MM.1S (cell line): ENCODE measurements around the gene SEC61B.
A peak's percentile ranks its signal among the peaks of the same experiment; 100 is the strongest.
"Not testable (repeated sequence)": the region's sequence is repeated elsewhere in the genome, so short reads cannot be mapped to it uniquely, and the experiment has no call there.

Experiments
- DNase-seq: peaks from one replicate; pipeline ENCODE4 v3.0.0-alpha.2; 2015
- H2AFZ ChIP-seq: fragments of 300-600 bp; sonication (generic); 2 replicates; pipeline ENCODE4 v1.6.0; 2016; ENCODE audit warnings: antibody characterized with exemption, low read length
- H3F3A ChIP-seq: fragments of 300-600 bp; sonication (generic); 2 replicates; pipeline ENCODE4 v1.6.1; 2016; ENCODE audit warnings: mild to moderate bottlenecking, antibody characterized with exemption, low read length, moderate library complexity, mixed read lengths; ENCODE audit not compliant: insufficient read depth
- H3K27ac ChIP-seq: fragments of 300-600 bp; sonication (generic); 2 replicates; pipeline ENCODE4 v1.5.1; 2016; ENCODE audit warnings: mild to moderate bottlenecking, low read length
- H3K27me3 ChIP-seq: fragments of 300-600 bp; sonication (generic); replicated peaks from 2 replicates; pipeline ENCODE4 v1.6.0; 2016; ENCODE audit warnings: low read length; ENCODE audit not compliant: insufficient read depth
- H3K36me3 ChIP-seq: fragments of 300-600 bp; sonication (generic); replicated peaks from 2 replicates; pipeline ENCODE4 v1.6.1; 2016; ENCODE audit warnings: mild to moderate bottlenecking, low read length, mixed read lengths; ENCODE audit not compliant: insufficient read depth
- H3K4me1 ChIP-seq: fragments of 300-600 bp; sonication (generic); 2 replicates; pipeline ENCODE4 v1.6.1; 2016; ENCODE audit warnings: low read length, mixed read lengths
- H3K4me2 ChIP-seq: fragments of 300-600 bp; sonication (generic); 2 replicates; pipeline ENCODE4 v1.6.0; 2016; ENCODE audit warnings: low read depth, low read length
- H3K4me3 ChIP-seq: fragments of 300-600 bp; sonication (generic); 2 replicates; pipeline ENCODE4 v1.5.1; 2016; ENCODE audit warnings: low read length, mixed read lengths
- H3K79me2 ChIP-seq: fragments of 300-600 bp; sonication (generic); 2 replicates; pipeline ENCODE4 v1.6.1; 2016; ENCODE audit warnings: mixed run types, low read length, mixed read lengths
- H3K9ac ChIP-seq: fragments of 300-600 bp; sonication (generic); 2 replicates; pipeline ENCODE4 v1.6.1; 2016; ENCODE audit warnings: low read length, mixed read lengths
- H3K9me2 ChIP-seq: fragments of 300-600 bp; sonication (generic); replicated peaks from 2 replicates; pipeline ENCODE4 v1.6.1; 2016; ENCODE audit warnings: mild to moderate bottlenecking, low read length, mixed read lengths; ENCODE audit not compliant: insufficient read depth
- H3K9me3 ChIP-seq: fragments of 300-600 bp; sonication (generic); replicated peaks from 2 replicates; pipeline ENCODE4 v1.6.1; 2016; ENCODE audit warnings: mild to moderate bottlenecking, low read length, mixed read lengths; ENCODE audit not compliant: insufficient read depth
- H4K20me1 ChIP-seq: fragments of 300-600 bp; sonication (generic); 2 replicates; pipeline ENCODE4 v1.6.1; 2016; ENCODE audit warnings: mild to moderate bottlenecking, low read length, moderate library complexity, mixed read lengths; ENCODE audit not compliant: insufficient read depth
- CTCF ChIP-seq: fragments of 300-600 bp; sonication (generic); IDR thresholded peaks from 2 replicates; pipeline ENCODE4 v1.5.1; 2016; ENCODE audit warnings: antibody characterized with exemption, low read length, mixed read lengths
- EZH2 ChIP-seq: fragments of 300-600 bp; sonication (generic); optimal IDR thresholded peaks from 2 replicates; pipeline ENCODE3; 2017; ENCODE audit warnings: low read depth, mild to moderate bottlenecking, antibody characterized with exemption, low read length, mixed read lengths
- EZH2phosphoT487 ChIP-seq: fragments of 300-600 bp; sonication (generic); IDR thresholded peaks from 2 replicates; pipeline ENCODE4 v1.6.1; 2018; ENCODE audit warnings: antibody characterized with exemption, low read length

SEC61B gene

DNA sequence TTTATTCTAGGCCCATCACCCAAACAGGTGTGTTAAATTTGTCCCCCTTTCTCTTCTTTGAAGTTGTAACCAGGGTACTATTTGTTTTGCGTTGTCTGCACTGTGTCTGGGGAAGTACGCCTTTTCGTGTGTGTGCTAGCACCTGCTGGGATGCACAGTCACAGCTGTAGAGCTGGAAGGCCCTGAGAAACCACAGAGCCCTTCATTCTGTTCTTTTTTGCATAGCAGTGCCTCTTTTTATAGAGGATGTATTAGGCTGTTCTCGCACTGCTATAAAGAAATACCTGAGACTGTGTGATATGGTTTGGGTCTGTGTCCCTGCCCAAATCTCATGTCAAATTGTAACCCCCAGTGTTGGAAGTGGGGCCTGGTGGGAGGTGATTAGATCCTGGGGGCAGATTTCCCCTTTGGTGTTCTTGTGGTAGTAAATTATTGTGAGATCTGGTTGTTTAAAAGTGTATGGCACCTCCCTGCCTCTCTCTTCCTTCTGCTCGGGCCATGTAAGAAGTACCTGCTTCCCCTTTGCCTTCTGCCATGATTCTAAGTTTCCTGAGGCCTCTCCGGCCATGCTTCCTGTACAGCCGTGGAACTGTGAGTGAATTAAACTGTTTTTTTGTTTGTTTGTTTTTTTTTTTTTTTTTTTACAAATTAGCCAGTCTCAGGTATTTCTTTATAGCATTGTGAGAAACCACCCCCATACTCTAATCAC, 14.0 kb downstream of the SEC61B start:
- peak; percentile 88 for DNase-seq
- peak overlapping the region; percentile 94 for H3K27ac ChIP-seq
- no peaks in the 10 kb centered on the region for H3K9me3 ChIP-seq
- H3K4me3 ChIP-seq: no peak overlapping the region
- peak overlapping the region; percentile 61 for H3K9ac ChIP-seq
- 0 out of 2 replicates have a peak, but pooled peaks cover 8% of the 10 kb centered on the region for H3K79me2 ChIP-seq
- TF ChIP-seq CTCF (no peak), EZH2 (no peak), EZH2phosphoT487 (no peak)
- H3F3A ChIP-seq: peaks cover 28% of the 10 kb centered on the region
- H3K27me3 ChIP-seq: no peaks in the 10 kb centered on the region
- no peaks in the 10 kb centered on the region; the same call in 1 of the 2 replicates for H3K36me3 ChIP-seq
- no peak overlapping the region for H2AFZ ChIP-seq
- H3K4me2 ChIP-seq: peak overlapping the region; percentile 52; the same call in 1 of the 2 replicates
- no peaks in the 10 kb centered on the region for H3K9me2 ChIP-seq
- peaks cover 36% of the 10 kb centered on the region for H3K4me1 ChIP-seq
- no peaks in the 10 kb centered on the region for H4K20me1 ChIP-seq

DNA sequence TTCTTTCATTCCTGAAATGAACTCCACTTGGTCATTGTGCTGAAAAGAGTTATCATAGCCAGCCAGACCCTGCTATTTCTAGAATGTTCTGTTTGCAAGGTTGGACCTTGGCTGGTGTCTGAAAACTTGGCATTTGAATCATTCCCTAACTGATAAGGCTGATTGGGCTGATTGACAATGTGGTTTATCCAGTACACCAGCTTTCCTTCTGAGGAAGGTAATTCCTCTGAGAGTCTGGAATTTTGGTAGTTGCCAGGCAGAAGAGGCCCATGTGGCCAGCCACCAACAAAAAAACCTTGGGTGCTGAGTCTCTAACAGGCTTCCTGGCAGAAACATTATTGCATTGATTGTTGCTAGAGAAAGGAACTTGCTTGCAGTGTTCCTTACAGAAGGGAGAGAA, 15.3 kb downstream of the SEC61B start:
- Histone ChIP-seq H3K9ac (no peak overlapping the region), H3K4me1 (peaks cover 36% of the 10 kb centered on the region), H3K4me2 (peak overlapping the region; percentile 52), H3K4me3 (no peak overlapping the region), H3K27ac (peak overlapping the region; percentile 94), H3K79me2 (0 out of 2 replicates have a peak, but pooled peaks cover 8% of the 10 kb centered on the region), H3K9me3 (no peaks in the 10 kb centered on the region), H4K20me1 (no peaks in the 10 kb centered on the region), H3K27me3 (no peaks in the 10 kb centered on the region), H3F3A (peaks cover 28% of the 10 kb centered on the region), H3K9me2 (no peaks in the 10 kb centered on the region), H3K36me3 (no peaks in the 10 kb centered on the region), H2AFZ (no peak overlapping the region)
- no peak for DNase-seq
- TF ChIP-seq EZH2phosphoT487: no peak
- no peak for TF ChIP-seq CTCF
- TF ChIP-seq EZH2: no peak

DNA sequence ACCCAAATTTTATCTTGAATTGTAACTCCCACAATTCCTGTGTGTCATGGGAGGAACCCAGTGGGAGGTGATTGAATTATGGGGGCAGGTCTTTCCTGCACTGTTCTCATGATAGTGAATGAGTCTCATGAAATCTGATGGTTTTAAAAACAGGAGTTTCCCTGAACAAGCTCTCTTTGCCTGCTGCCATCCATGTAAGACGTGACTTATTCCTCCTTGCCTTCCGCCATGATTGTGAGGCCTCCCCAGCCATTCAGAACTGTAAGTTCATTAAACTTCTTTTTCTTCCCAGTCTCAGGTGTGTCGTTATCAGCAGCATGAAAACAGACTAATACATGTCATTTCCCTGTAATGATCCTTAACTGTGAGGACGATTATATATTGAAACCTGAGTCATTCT, 15.8 kb downstream of the SEC61B start:
- not testable (repeated sequence) for H3K9ac ChIP-seq, H3K27ac ChIP-seq, H3K27me3 ChIP-seq, H3K9me2 ChIP-seq, H3K79me2 ChIP-seq, H3K4me2 ChIP-seq, H3K4me3 ChIP-seq, H2AFZ ChIP-seq, H3K36me3 ChIP-seq, H4K20me1 ChIP-seq, H3K9me3 ChIP-seq, DNase-seq
- peaks cover 36% of the 10 kb centered on the region for H3K4me1 ChIP-seq
- peaks cover 28% of the 10 kb centered on the region for H3F3A ChIP-seq

- TF ChIP-seq EZH2 (no peak), CTCF (no peak), EZH2phosphoT487 (no peak)
- Histone ChIP-seq H3F3A (peaks cover 28% of the 10 kb centered on the region), H3K4me2 (no peak overlapping the region), H3K4me3 (no peak overlapping the region), H3K27ac (no peak overlapping the region), H3K27me3 (no peaks in the 10 kb centered on the region), H3K79me2 (0 out of 2 replicates have a peak, but pooled peaks cover 8% of the 10 kb centered on the region), H2AFZ (no peak overlapping the region), H3K9me2 (no peaks in the 10 kb centered on the region), H3K4me1 (peaks cover 36% of the 10 kb centered on the region), H3K9me3 (no peaks in the 10 kb centered on the region), H4K20me1 (no peaks in the 10 kb centered on the region), H3K9ac (no peak overlapping the region), H3K36me3 (no peaks in the 10 kb centered on the region)
- DNase-seq: no peak
These were observed 16.2 kb downstream of the SEC61B start for GRCh38 chr9:99238331-99238730.
